ENCODE measurements around the gene SPRN.

The SPRN gene

GRCh38 chr10:133377025-133377817, 47.2 kb downstream of the SPRN start:
- no peak for TF ChIP-seq TAF1 (IDR thresholded peaks at IDR 0.05; ENCODE audit: borderline replicate concordance, insufficient read depth, low read length)
- TF ChIP-seq POLR2AphosphoS5 (IDR thresholded peaks at IDR 0.05; ENCODE audit: low read depth, low read length): no peak
- TF ChIP-seq FOXP2 (optimal IDR thresholded peaks at IDR 0.05; ENCODE audit: borderline replicate concordance, extremely low read depth, extremely low read length, insufficient read depth): no peak
- no peak for TF ChIP-seq REST (IDR thresholded peaks at IDR 0.05; ENCODE audit: insufficient read depth in 1 of 2, low read depth in 2 of 2, low read length in 2 of 2)
- no peak for TF ChIP-seq SIN3A (IDR thresholded peaks at IDR 0.05; ENCODE audit: borderline replicate concordance, insufficient read depth, low read length)

GRCh38 chr10:133375357-133376115, 48.9 kb downstream of the SPRN start:
- no peak for TF ChIP-seq TAF1 (IDR thresholded peaks at IDR 0.05; ENCODE audit: borderline replicate concordance, insufficient read depth, low read length)

- TF ChIP-seq FOXP2 (optimal IDR thresholded peaks at IDR 0.05; ENCODE audit: borderline replicate concordance, extremely low read depth, extremely low read length, insufficient read depth): no peak
- no peak for TF ChIP-seq REST (IDR thresholded peaks at IDR 0.05; ENCODE audit: insufficient read depth in 1 of 2, low read depth in 2 of 2, low read length in 2 of 2)
- 0 out of 2 replicates have a peak, but pooled peaks have one; percentile 51 for TF ChIP-seq SIN3A (IDR thresholded peaks at IDR 0.05; ENCODE audit: borderline replicate concordance, insufficient read depth, low read length)
- peak; percentile 83 for TF ChIP-seq POLR2AphosphoS5 (IDR thresholded peaks at IDR 0.05; ENCODE audit: low read depth, low read length)
- TF ChIP-seq TAF1 (IDR thresholded peaks at IDR 0.05; ENCODE audit: borderline replicate concordance, insufficient read depth, low read length): peak; percentile 48; the same call in 1 of the 2 replicates
Measured at GRCh38 chr10:133373174-133374090, 51.0 kb downstream of the SPRN start, which contains the start of gene ECHS1. TSS of gene ECHS1 (minus strand) at chr10:133373354. CDS start at chr10:133373333, 21 bp downstream.

GRCh38 chr10:133372507-133372906, 51.9 kb downstream of the SPRN start:
- TF ChIP-seq FOXP2 (optimal IDR thresholded peaks at IDR 0.05; ENCODE audit: borderline replicate concordance, extremely low read depth, extremely low read length, insufficient read depth) (no peak), TAF1 (IDR thresholded peaks at IDR 0.05; ENCODE audit: borderline replicate concordance, insufficient read depth, low read length) (no peak), SIN3A (IDR thresholded peaks at IDR 0.05; ENCODE audit: borderline replicate concordance, insufficient read depth, low read length) (no peak), POLR2AphosphoS5 (IDR thresholded peaks at IDR 0.05; ENCODE audit: low read depth, low read length) (no peak), REST (IDR thresholded peaks at IDR 0.05; ENCODE audit: insufficient read depth in 1 of 2, low read depth in 2 of 2, low read length in 2 of 2) (no peak)
